Globus pallidus (tissue), 1 donor: ENCODE data around the gene SMAGP.
"Not testable (repeated sequence)": the region's sequence is repeated elsewhere in the genome, so short reads cannot be mapped to it uniquely, and the experiment has no call there.

ENCODE experiments used
- DNase-seq: peaks from one replicate; pipeline ENCODE4 v3.0.0-alpha.2; 2015; ENCODE audit warnings: low spot score

SMAGP gene

DNA sequence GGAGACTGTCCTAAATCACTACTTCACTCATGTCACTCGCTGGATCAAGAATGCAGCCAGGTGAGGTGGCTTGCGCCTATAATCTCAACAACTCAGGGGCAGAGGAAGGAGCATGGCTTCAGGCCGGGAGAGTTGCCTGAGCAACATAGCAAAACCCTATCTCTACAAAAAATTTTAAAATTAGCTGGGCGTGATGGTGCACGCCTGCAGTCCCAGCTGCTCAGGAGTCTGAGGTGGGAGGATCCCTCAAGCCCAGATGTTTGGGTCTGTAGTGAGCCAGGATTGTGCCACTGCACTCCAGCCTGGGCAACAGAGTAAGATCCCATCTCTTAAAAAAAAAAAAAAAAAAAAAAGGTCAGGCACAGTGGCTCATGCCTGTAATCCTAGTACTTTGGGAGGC, 5.9 kb downstream of the SMAGP start:
- DNase-seq, result no peak

DNA sequence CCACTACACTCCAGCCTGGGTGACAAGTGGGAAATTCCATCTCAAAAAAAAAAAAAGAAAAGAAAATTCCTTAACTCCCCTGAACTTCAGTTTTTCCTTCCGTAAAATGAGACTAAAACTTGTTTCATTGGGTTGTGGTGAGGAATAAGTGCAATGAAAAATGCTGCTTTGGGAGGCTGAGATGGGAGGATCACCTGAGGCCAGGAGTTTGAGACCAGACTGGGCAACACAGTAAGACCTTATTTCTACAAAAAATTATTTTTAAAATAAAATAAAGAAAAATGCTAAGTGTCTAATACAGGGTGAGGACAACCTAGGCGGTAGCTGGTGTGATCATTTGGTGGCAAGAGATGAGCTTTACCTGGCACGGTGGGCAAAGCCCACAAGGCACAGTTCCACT, 6.9 kb downstream of the SMAGP start:
- DNase-seq, result no peak

DNA sequence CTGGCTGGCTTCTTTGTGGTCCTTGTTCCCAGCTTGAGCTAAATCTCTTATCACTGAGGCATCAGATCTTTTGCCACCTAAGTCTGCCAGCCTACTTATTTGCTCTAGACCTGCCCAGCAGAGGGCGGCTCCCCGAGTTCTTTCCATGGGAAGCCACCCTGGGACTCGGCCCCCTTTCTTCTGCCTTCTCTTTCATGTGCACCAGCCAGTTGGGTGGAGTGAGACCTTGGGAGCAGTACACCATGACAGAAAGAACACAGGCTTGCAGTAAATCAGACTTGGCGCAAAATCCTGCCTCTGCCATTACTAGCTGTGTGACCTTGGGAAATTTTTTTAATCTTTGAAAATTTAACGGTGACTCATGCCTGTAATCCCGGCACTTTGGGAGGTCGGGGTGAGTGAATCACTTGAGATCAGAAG, 7.4 kb downstream of the SMAGP start:
- no peak for DNase-seq

DNA sequence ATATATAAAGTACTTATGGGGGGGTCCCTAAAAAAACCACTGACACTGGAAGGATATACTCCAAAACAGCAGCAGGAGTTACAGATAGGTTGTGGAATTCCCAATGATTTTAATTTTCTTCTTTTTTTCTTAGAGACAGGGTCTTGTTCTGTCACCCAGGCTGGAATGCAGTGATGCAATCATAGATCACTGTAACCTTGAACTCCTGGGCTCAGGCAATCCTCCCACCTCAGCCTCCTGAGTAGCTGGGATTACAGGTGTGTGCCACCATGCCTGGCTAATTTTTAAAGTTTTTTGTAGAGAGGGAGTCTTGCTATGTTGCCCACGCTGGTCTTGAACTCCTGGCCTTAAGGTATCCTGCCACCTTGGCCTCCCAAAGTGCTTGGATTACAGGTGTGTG, 10.6 kb downstream of the SMAGP start:
- DNase-seq, result not testable (repeated sequence)

DNA sequence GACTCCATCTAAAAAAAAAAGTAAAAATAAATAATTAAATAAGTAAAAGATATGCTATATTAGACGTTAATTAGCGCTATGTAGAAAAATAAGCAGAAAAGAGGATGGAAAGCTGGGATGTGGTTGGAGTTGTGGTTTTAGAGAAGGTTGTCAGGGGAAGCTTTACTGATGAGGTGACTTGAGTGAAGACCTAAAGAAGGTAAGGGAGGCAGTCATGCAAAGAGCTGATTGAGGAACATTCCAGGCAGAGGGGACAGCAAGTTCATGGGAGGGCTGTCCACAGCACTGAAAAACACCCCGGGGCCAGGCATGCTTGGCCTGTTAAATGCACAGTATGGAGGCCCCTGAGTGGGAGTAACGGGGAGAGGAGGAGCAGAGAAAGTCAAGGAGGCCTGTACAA, 15.7 kb downstream of the SMAGP start:
- DNase-seq, result no peak

DNA sequence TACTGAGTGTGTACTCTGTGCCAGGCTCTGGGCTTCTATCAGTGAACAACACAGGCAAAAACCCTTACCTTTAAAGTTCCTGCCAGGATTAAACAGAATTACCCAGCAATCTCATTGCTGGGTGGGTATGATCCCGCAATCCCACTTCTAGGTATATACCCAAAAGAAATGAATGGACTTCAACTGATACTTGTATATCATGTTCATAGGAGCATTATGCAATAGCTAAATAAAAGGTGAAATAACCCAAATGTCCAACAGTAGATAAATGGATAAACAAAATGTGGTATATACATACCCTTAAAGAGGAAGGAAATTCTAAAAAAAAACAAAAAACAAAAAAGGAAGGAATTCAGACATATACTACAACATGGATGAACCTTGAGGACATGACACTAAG, 16.9 kb downstream of the SMAGP start:
- DNase-seq, result no peak

DNA sequence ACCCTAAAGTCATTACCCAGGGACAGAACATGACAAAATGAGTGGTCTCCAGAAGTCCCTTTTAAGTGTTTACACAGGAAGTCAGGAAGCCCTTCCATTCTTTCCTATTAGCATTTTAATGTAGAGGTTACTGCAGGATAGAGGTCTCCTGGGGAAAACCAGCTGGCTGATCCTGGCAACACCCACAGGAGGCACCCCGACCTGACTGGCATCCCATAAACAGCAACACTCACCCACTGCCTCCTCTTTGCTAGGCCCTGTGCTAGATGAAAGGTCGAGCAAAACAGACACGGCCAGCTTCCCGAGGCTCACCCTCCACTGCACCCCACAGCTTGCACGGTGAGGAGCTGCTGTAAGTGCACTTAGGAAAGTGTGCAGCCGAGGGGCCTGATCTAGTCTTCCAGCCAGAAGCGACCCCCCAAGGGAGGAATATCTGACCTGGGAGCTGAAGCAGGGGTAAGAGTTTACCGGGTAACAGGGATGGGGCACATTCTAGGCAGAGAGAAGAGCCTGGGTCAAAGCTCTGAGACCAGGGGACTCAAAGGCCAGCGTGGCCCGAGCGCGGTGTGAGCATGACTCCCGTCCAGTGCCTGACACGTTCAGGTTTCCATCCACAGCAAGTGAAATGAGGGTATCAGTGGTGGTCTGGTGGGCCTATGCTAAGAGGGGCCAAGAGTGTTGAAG, 22.6 kb downstream of the SMAGP start:
- no peak for DNase-seq

DNA sequence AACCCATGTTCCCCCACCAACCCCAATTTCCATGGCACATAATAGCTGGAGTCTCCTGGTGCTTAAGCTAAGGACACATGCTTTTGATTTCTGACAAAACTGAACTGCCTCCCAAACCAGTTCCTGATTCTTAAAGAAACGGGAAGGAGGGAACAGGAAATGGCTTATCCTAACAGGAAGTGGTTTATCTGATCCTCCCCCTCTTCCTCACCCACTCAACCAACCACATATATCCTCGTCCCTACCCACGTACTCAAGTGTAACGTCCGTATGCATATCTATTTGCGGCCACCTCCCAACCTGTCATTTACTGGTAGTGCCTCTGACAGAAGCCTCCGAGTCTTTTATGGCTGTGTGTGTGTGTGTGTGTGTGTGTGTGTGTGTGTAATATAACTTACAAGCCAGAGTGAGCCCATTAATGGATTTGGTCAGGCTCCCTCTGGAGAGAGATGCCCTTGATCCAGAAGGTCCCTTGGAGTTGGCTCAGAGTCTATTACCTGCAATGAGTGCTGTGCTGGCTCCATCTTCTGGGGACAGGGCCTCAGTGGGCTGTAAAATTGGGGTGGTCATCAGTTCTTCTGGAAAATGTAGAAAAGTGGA, 23.9 kb downstream of the SMAGP start:
- DNase-seq, result peak; percentile 32

DNA sequence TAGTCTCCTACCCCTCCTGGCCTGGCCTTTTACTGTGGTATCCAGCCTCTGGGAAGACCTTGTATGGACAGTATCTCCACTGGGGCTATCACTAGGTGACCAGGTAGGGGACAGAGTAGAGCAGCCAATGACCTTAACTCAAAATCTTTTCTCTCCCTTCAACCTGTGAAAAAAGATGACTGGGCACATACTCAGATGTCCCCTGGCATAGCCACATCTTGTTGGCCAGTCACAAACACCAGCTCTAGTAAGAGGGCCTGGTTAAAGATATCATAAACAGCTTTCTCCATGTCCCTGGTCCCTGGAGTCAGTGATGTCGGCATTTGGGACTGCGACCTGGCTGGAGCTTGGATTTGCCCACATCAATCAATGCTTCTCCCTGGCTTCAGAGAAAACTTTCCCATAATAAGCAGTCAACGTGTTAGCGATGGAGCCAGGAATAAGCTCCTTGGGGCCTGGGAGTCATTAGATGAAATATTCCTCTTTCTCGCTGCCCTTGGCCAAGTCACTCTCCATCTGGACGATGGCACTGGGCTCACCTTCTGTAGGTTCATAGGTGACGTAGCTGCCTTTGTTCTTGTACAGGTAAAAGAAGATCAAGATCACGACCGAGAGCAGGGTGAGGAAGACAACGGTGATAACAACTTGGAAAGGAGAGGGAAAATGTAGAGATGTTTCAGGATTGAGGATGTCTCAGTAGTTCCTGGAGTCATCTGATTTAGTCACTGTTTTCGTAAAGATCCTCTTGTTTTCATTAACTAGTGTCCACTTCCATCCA, 24.6 kb downstream of the SMAGP start:
- DNase-seq, result no peak

DNA sequence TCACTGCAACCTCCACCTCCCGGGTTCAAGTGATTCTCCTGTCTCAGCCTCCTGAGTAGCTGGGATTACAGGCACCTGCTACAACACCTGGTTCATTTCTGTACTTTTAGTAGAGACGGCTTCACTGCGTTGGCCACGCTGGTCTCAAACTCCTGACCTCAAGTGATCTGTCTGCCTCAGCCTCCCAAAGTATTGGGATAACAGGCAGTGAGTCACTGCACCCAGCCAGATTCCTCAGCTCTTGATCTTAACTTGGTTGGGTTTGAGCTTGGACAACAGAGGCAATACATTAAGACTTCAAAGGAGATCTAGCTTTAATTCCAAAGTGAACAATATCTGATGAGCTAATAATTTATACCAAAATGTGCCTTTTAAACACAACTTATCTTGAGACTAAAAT, 25.9 kb downstream of the SMAGP start:
- no peak for DNase-seq

DNA sequence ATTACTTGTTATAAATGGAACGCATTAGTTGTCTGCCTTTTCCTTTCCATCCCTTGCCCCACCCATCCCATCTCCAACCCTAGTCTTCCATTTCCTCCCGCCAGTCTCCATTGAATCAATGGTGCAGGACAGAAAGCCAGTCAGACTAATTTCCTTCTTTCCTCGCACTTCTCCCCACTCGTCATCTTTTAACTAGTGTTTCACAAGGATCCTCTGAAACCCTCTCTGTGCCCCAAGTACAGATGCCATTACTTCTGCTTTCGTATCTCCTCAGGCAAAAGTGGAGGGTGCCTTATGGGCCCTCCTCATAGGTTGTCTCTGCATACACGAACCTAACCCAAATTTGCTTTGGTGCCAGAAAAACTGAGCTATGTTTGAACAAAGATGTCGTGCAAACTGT, 27.3 kb downstream of the SMAGP start:
- peak; percentile 25 for DNase-seq

DNA sequence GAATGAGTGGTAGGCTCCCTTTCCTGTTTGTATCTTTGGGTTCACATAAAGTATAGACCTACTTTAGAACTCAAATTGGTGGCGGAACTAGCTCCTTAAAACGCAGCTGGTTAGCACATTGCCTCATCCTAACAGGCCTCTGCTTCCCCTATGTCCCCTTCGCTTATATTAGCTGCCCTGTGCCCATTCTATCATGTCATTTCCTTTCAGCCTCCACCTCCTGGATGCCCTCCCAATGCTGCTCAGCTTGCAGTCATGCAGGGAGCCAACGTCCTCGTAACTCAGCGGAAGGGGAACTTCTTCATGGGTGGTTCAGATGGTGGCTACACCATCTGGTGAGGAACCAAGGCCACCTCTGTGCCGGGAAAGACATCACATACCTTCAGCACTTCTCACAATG, 28.1 kb downstream of the SMAGP start:
- no peak for DNase-seq

DNA sequence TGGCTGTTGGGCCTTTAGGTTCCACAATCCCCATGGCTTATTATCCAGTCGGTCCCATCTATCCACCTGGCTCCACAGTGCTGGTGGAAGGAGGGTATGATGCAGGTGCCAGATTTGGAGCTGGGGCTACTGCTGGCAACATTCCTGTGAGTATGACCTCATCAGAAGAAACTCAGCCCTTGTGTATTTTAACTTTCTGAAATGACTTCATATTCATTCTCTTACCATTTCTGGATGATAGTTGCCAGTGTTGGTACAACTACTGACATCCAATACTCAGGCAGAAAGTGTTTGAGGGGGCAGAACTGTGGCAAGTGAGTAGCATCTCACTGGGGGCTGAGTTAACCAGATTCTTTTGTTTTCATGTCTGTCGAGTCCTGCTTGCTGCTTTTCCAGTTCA, 29.2 kb downstream of the SMAGP start:
- DNase-seq, result no peak

DNA sequence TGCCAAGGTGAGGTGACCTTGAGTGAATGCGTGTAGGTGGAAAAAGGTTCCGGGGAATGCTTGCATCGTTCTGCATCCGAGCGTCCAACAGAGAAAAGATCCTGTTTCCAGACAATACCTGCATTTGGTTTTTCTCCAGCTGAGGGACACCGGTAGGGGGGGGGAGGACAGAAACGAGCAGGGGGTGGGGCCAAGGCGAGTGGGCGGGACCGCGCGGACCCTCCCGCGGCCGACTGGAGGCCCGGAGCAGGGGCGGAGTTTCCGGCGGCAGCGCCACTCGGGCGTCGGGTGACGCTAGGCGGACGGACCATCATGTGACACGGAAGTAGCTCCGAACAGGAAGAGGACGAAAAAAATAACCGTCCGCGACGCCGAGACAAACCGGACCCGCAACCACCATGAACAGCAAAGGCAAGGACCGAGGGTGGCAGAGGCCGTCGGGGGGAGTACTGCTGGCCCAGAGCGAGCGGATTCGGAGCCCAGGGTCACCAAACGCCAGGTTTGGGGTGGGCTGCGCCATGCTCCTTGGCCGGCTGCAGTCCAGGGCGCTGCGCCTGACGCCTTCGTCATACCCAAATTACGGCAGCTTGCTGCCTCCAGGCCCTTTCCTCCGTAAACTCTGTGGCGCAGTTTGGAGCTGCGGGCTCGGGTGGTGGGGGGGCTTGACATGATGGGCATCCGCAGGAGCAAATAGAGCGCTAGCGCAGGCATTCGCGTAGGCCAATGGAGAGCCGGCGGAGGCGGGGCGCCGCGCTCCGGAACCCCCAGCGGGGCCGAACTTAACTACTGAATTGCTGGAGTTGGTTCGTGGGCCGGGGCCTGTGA, 31.5 kb downstream of the SMAGP start, which contains the start of gene DAZAP2:
Gene DAZAP2, plus strand, starts transcription at position 317 of the 825 bp plus-strand sequence. Its CDS starts 82 bp downstream, at position 399.
- DNase-seq, result peak; percentile 96

DNA sequence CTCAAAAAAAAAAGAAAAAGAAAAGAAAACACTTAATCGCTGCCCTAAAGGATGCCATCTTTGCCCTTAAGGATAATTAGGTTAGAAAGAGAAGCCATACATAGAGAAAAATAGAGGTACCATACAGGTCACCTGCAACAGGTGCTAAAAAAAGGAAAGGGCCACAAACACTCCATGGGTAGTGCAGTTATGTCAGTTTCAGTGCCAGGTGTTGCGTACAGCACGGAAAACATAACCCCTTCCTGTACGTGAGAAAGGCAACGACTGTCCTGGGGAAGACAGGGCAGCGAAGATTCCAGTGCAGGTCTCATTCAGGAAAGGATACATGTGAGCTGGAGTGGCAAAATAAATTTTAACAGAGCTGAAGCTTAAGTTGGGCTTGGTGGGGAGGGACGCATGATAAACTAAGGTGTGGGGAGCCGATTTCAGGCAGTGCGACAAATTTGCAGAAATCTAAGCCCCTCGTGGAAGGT, 32.1 kb downstream of the SMAGP start:
- DNase-seq, result no peak

DNA sequence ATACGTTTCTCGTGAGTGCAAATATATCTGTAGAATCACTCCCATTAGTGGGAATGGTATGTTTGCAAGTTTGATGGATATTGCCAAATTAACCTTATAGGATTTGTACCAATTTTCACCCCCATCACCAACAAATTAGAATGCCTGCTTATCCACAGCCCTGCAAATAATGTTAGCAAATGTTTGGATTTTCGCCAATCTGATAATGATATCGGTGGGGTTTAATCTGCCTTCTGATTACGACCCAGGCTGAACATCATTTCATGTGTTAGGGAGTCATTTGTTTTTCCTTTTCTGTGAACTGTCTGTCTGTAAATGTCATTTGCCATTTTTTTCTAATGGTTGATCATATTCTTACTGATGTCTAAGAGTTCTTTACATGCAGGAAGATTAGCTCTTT, 35.7 kb downstream of the SMAGP start:
- no peak for DNase-seq

DNA sequence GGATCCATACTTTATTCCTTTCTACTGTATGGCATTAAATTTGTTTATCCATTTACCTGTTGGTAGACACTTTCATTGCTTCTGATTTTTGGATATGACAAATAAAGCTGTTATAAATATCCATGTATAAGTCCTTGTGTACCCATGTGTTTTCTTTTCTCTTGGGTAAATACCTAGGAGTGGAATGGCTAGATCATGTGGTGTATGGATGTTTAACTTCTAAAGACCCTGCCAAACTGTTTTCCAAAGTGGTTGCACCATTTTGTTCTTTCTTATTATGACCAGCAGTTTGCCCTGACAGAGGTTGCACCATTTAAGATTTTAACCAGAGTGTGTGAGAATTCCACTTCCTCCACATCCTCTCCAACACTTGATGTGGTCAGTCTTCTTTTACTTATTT, 37.6 kb downstream of the SMAGP start:
- no peak for DNase-seq

DNA sequence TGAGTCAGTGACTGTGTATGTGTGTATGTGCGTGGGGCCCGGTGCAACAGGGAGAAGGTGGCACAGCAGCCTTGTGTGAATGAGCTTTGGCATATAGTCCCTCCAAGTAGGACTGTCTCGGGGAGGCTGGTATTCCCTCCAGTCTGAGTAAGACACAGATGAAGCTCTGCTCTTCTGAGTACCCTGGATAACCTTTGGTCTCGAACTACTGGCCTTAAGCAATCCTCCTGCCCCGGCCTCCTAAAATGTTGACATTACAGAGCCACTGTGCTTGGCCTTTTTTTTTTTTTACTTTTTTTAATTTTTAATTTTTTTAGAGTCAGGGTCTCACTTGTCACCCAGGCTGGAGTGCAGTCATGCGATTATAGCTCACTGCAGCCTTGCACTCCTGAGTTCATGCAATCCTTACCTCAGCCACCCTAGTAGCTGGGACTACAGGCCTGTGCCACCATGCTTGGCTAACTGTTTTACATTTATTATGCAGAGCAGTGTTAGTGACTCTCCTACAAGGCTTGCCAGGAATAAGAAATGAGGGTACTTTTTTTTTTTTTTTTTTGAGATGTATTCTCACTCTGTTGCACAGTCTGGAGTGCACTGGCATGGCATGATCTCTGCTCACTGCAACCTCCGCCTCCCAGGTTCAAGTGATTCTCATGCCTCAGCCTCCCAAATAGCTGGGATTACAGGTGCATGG, 41.0 kb downstream of the SMAGP start:
- DNase-seq, result no peak

DNA sequence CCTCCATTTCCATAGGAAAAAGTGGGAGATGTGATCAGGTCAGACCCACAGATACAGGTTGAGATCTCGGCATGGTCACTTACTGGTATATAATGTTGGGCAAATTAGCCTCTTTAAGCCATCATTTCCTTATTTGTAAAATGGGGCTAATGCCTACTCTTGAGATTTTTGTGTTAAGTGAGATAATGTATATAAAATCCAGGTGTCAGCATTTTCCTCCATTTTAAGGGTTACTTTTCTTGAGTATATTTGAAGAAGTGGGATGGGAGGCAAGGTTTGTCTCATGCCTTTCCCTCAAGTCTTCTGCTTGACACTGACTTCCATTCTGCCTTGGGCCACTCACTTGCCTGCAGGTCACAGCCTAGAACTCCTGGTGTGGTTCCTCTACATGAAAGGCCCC, 42.3 kb downstream of the SMAGP start:
- DNase-seq, result no peak

DNA sequence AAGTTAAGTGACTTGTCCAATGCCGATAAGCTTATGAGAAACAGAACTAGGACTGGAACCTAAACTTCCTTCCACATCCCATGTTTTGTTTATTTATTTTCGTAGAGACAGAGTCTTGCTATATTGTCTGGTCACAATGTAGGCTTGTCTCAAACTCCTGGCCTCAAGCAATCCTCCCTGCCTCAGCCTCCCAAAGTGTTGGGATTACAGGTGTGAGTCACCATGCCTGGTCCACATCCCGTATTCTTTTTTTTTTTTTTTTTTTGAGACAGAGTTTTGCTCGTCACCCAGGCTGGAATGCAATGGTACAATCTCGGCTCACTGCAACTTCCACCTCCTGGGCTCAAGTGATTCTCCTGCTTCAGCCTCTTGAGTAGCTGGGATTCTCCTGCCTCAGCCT, 43.1 kb downstream of the SMAGP start:
- not testable (repeated sequence) for DNase-seq

DNA sequence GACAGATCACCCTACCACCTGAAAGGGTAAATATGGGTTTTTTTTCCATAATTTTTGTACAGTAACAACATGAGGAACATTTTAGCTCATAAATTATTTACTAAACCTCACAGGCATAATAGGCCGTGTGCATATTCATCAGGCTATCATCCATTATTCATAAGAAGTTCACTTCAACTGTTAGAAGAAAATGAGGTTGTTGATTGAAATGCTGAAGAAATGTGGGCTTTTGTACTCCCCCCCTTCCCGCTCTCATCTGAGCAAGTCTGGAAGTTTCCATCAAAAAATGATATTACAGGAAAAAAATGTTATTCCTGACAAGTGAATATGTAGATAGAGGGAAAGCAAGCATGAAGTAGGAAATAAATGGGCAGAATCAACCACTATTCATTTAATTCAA, 44.4 kb downstream of the SMAGP start:
- no peak for DNase-seq

DNA sequence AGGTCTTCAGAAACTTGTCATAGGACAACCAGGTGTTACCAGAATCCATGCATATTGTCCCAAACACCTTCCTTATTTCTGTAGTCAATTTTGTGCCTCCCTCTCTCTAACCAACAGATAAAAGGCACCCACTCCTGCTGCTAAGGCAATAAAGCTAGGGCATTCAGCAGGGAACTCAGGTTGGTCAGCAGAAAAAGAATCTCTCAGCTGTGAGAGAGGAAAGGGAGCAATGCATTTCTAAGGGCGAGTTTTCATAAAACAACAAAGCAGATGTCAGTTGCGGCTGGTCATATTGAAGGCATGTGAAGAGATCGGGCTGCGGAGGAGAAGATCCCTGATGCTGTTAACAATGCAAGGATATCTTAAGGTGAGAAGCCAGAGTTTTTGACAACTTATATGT, 45.0 kb downstream of the SMAGP start:
- DNase-seq, result no peak
